IMR-90 (cell line): Measurements from ENCODE around the gene GPC5. TPM values are rescaled to one million over a fixed set of nuclear protein-coding genes. Genes with fewer than 3 reads are reported as not detected.

Source experiments
- ATAC-seq: fragments of 200-7000 bp; cut with Tn5 transposase; 2 replicates; pipeline ENCODE4 v1.9.1; 2020; ENCODE audit warnings: low read depth, mild to moderate bottlenecking, moderate library complexity
- BruUV-seq: library from RNA; stranded (reverse); fragments of 400-500 nt; replicated peaks from 2 replicates; lab custom pipeline; 2021; lab: Mats Ljungman, UMichigan
- CTCF ChIA-PET: fragments of 300-600 bp; formaldehyde crosslinking; extraction: SDS; loops from one replicate; lab custom pipeline; 2021; ENCODE audit warnings: antibody characterized with exemption; lab: Yijun Ruan, JAX
- POLR2A ChIA-PET: fragments of 300-600 bp; sonication (Branson Sonifier 250); formaldehyde crosslinking; loops from one replicate; lab custom pipeline; 2022; ENCODE audit warnings: antibody characterized with exemption; ENCODE audit not compliant: unreplicated experiment; lab: Charles Lee
- DNase-seq: peaks from one replicate; pipeline ENCODE4 v3.0.0; 2013
- H2AFZ ChIP-seq: replicated peaks from 2 replicates; pipeline ENCODE3; 2013; ENCODE audit warnings: low read length, mild to moderate bottlenecking; ENCODE audit not compliant: poor library complexity
- H2AK5ac ChIP-seq: 2 replicates; pipeline ENCODE4 v1.6.1; 2013; ENCODE audit warnings: low read depth, low read length, inconsistent platforms
- H2AK9ac ChIP-seq: replicated peaks from 2 replicates; pipeline ENCODE3; 2013; ENCODE audit warnings: mild to moderate bottlenecking, low read depth, low read length, moderate library complexity; ENCODE audit not compliant: poor library complexity
- H2BK120ac ChIP-seq: 2 replicates; pipeline ENCODE4 v1.6.1; 2013; ENCODE audit warnings: low read depth, low read length, inconsistent platforms
- H2BK15ac ChIP-seq: 3 replicates; pipeline ENCODE4 v1.6.1; 2013; ENCODE audit warnings: low read depth, low read length, inconsistent platforms
- H2BK20ac ChIP-seq: 2 replicates; pipeline ENCODE4 v1.6.1; 2013; ENCODE audit warnings: low read depth, mild to moderate bottlenecking, inconsistent platforms, low read length, moderate library complexity
- H2BK5ac ChIP-seq: 2 replicates; pipeline ENCODE4 v1.6.1; 2013; ENCODE audit warnings: mild to moderate bottlenecking, low read depth, low read length, inconsistent platforms; ENCODE audit not compliant: poor library complexity, severe bottlenecking
- H3K14ac ChIP-seq: replicated peaks from 2 replicates; pipeline ENCODE4 v1.6.1; 2013; ENCODE audit warnings: low read depth, low read length, inconsistent platforms
- H3K18ac ChIP-seq: 2 replicates; pipeline ENCODE4 v1.6.1; 2013; ENCODE audit warnings: low read depth, low read length, control low read depth
- H3K23ac ChIP-seq: 2 replicates; pipeline ENCODE4 v1.6.1; 2013; ENCODE audit warnings: low read depth, low read length, inconsistent platforms
- H3K27ac ChIP-seq: 2 replicates; pipeline ENCODE4 v1.5.1; 2013; ENCODE audit warnings: mild to moderate bottlenecking, control low read depth, low read length; ENCODE audit not compliant: insufficient read depth
- H3K27me3 ChIP-seq: 2 replicates; pipeline ENCODE4 v1.6.1; 2013; ENCODE audit warnings: low read length; ENCODE audit not compliant: control insufficient read depth, insufficient read depth
- H3K36me3 ChIP-seq: 2 replicates; pipeline ENCODE4 v1.6.1; 2013; ENCODE audit warnings: low read length, mixed read lengths; ENCODE audit not compliant: control insufficient read depth, insufficient read depth
- H3K4ac ChIP-seq: 2 replicates; pipeline ENCODE4 v1.6.1; 2013; ENCODE audit warnings: low read depth, low read length, inconsistent platforms
- H3K4me1 ChIP-seq: 2 replicates; pipeline ENCODE4 v1.6.1; 2013; ENCODE audit warnings: low read length, mixed read lengths; ENCODE audit not compliant: control insufficient read depth, insufficient read depth
- H3K4me2 ChIP-seq: 2 replicates; pipeline ENCODE4 v1.6.1; 2013; ENCODE audit warnings: low read depth, mild to moderate bottlenecking, control low read depth, low read length, moderate library complexity
- H3K4me3 ChIP-seq: 2 replicates; pipeline ENCODE4 v1.5.1; 2013; ENCODE audit warnings: low read depth, mild to moderate bottlenecking, control low read depth, low read length, moderate library complexity; ENCODE audit not compliant: insufficient read depth
- H3K56ac ChIP-seq: 2 replicates; pipeline ENCODE4 v1.6.1; 2013; ENCODE audit warnings: low read length, inconsistent platforms; ENCODE audit not compliant: insufficient read depth; ENCODE audit errors: extremely low read depth
- H3K79me1 ChIP-seq, 2 experiments: 2 replicates each; pipeline ENCODE4 v1.6.1; 2013; ENCODE audit warnings: low read length in 2 of 2, inconsistent platforms in 1 of 2, low read depth in 1 of 2
- H3K9ac ChIP-seq: 2 replicates; pipeline ENCODE4 v1.6.1; 2013; ENCODE audit warnings: low read depth, low read length, control low read depth
- H3K9me1 ChIP-seq: 2 replicates; pipeline ENCODE4 v1.6.1; 2013; ENCODE audit warnings: low read length, inconsistent platforms; ENCODE audit not compliant: insufficient read depth
- H3K9me3 ChIP-seq: 2 replicates; pipeline ENCODE4 v1.6.1; 2013; ENCODE audit warnings: low read length; ENCODE audit not compliant: control insufficient read depth, insufficient read depth
- H4K20me1 ChIP-seq: 2 replicates; pipeline ENCODE4 v1.6.1; 2013; ENCODE audit warnings: low read length, inconsistent platforms; ENCODE audit not compliant: insufficient read depth
- H4K5ac ChIP-seq: 2 replicates; pipeline ENCODE4 v1.6.1; 2013; ENCODE audit warnings: mild to moderate bottlenecking, low read depth, low read length, control low read depth
- H4K8ac ChIP-seq, 2 experiments: 2 replicates each; pipeline ENCODE4 v1.6.1; 2013; ENCODE audit warnings: low read depth in 2 of 2, low read length in 2 of 2, control low read depth in 1 of 2, inconsistent platforms in 1 of 2
- H4K91ac ChIP-seq: 2 replicates; pipeline ENCODE4 v1.6.1; 2013; ENCODE audit warnings: low read depth, low read length, inconsistent platforms; ENCODE audit not compliant: insufficient read depth
- BHLHE40 ChIP-seq: fragments of 150-350 bp; IDR thresholded peaks from 2 replicates; pipeline ENCODE4 v1.6.1; 2016; ENCODE audit warnings: mild to moderate bottlenecking, low read depth, low read length
- CHD1 ChIP-seq: IDR thresholded peaks from 2 replicates; pipeline ENCODE4 v1.6.1; 2012; ENCODE audit warnings: low read depth, low read length, improper control_type of control experiment
- MAZ ChIP-seq: IDR thresholded peaks from 2 replicates; pipeline ENCODE4 v1.6.1; 2012; ENCODE audit warnings: low read depth, mild to moderate bottlenecking, low read length, improper control_type of control experiment, moderate library complexity, borderline replicate concordance
- POLR2A ChIP-seq: IDR thresholded peaks from 2 replicates; pipeline ENCODE4 v1.6.1; 2012; ENCODE audit warnings: mild to moderate bottlenecking, low read depth, low read length
- RAD21 ChIP-seq: IDR thresholded peaks from 2 replicates; pipeline ENCODE4 v1.6.1; 2012; ENCODE audit warnings: low read length, improper control_type of control experiment
- whole genome bisulfite sequencing, 2 experiments: methylation state at CpG; one replicate each; pipeline versions ENCODE4 v1.1.5 to v1.1.7; 2013; ENCODE audit warnings: missing lambda C conversion rate in 2 of 2; ENCODE audit not compliant: insufficient read length in 1 of 2; ENCODE audit errors: extremely low coverage in 2 of 2; 5-methylcytosine and 5-hydroxymethylcytosine counted together
- dilution Hi-C: fragments of 300-500 bp; cut with HindIII; formaldehyde crosslinking; loops from one replicate; pipeline ENCODE4 v1.14.3; 2018; ENCODE audit warnings: low sequenced_read_pairs; ENCODE audit not compliant: unreplicated experiment
- in situ Hi-C: fragments of 300-500 bp; cut with MboI; formaldehyde crosslinking; loops from 3 replicates; pipeline ENCODE4 v1.14.3; 2019; ENCODE audit warnings: low sequenced_read_pairs, inconsistent platforms, mixed read lengths
- intact Hi-C: fragments of 100-400 bp; cut with micrococcal nuclease; formaldehyde crosslinking; loops from 2 replicates; pipeline ENCODE4 v1.10.0; 2022
- polyA plus RNA-seq, 3 experiments: library from polyadenylated mRNA; depleted of rRNA; stranded (reverse); fragments of >200 nt; gene quantifications; 2 replicates each; pipeline ENCODE4 v1.2.3, GENCODE V29; 2012; ENCODE audit warnings: low replicate concordance in 1 of 3
- total RNA-seq: library from RNA; depleted of rRNA; stranded (reverse); fragments of >200 nt; gene quantifications from 2 replicates; pipeline ENCODE4 v1.2.3, GENCODE V29; 2012
- TF ChIP-seq, protein P1 (sequence below): fragments of 150-350 bp; IDR thresholded peaks from 2 replicates; pipeline ENCODE4 v1.6.1; 2016; ENCODE audit warnings: low read depth, mild to moderate bottlenecking, low read length, moderate library complexity, borderline replicate concordance
- TF ChIP-seq, protein P2 (sequence below): fragments of 150-350 bp; IDR thresholded peaks from 2 replicates; pipeline ENCODE4 v1.6.1; 2017; ENCODE audit warnings: mild to moderate bottlenecking, antibody characterized with exemption, low read length, low read depth

GPC5 gene
- total and polyA plus RNA-seq, 2 of the 4 experiments (the other 2 are of a cell fraction), result 0.94 to 1.8 TPM

DNA sequence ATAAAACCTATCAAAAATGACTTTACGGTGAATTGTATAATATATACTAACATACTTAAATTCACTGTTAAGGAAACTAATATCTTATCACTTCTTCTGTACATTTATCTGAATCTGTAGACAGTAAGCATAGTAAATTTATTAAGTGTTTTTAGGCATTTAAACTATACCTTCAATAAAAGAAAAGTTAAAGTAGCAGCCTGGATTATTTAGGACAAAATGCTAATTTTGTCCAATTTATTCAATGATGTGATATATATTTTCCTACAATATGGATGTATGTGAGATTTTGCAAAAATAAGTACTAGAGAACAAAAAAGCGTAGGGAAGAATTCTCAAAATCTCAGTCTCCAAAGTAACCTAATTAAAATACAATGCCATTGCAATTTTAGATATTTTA lies 299.9 kb downstream of the GPC5 start:
- no peak for DNase-seq
- intact Hi-C loops (no loop called here), dilution Hi-C loops (no loop called here), in situ Hi-C loops (no loop called here)
- Histone ChIP-seq H3K4me2 (no peak overlapping the region), H4K8ac (no peak overlapping the region), H2AK9ac (no peak overlapping the region), H3K9ac (no peak overlapping the region), H2AFZ (no peak overlapping the region), H3K23ac (no peak overlapping the region), H3K4me3 (no peak overlapping the region), H3K27ac (no peak overlapping the region), H3K14ac (no peak overlapping the region), H3K9me1 (no peaks in the 10 kb centered on the region), H4K91ac (no peak overlapping the region), H2BK15ac (no peak overlapping the region), H2BK5ac (no peak overlapping the region), H2AK5ac (no peak overlapping the region), H3K4me1 (no peaks in the 10 kb centered on the region), H3K9me3 (no peaks in the 10 kb centered on the region), H3K56ac (no peak overlapping the region), H4K20me1 (no peaks in the 10 kb centered on the region), H2BK20ac (no peak overlapping the region), H3K18ac (no peak overlapping the region), H4K5ac (no peak overlapping the region), H3K79me1 (no peaks in the 10 kb centered on the region), H3K36me3 (no peaks in the 10 kb centered on the region), H3K4ac (no peak overlapping the region), H3K27me3 (no peaks in the 10 kb centered on the region), H2BK120ac (no peak overlapping the region)
- ChIA-PET CTCF (no interaction called here), POLR2A (no interaction called here)
- ATAC-seq, result no peak
- no CpG with 5 or more reads among the region's 2 CpGs for WGBS, 2 experiments
- BruUV-seq, result no TSS peak
- TF ChIP-seq, protein P1, sequence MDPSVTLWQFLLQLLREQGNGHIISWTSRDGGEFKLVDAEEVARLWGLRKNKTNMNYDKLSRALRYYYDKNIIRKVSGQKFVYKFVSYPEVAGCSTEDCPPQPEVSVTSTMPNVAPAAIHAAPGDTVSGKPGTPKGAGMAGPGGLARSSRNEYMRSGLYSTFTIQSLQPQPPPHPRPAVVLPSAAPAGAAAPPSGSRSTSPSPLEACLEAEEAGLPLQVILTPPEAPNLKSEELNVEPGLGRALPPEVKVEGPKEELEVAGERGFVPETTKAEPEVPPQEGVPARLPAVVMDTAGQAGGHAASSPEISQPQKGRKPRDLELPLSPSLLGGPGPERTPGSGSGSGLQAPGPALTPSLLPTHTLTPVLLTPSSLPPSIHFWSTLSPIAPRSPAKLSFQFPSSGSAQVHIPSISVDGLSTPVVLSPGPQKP, result no peak
- TF ChIP-seq CHD1, result no peak
- TF ChIP-seq BHLHE40, result no peak
- TF ChIP-seq, protein P2, sequence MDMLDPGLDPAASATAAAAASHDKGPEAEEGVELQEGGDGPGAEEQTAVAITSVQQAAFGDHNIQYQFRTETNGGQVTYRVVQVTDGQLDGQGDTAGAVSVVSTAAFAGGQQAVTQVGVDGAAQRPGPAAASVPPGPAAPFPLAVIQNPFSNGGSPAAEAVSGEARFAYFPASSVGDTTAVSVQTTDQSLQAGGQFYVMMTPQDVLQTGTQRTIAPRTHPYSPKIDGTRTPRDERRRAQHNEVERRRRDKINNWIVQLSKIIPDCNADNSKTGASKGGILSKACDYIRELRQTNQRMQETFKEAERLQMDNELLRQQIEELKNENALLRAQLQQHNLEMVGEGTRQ, result no peak
- no peak for TF ChIP-seq MAZ
- no peak for TF ChIP-seq POLR2A
- no peak for TF ChIP-seq RAD21
